DOHH2 (cell line): Measurements from ENCODE around the gene NLRP1.

Experiments used
- H3F3A ChIP-seq: fragments of 200-600 bp; sonication (generic), shearing (Covaris generic); 2 replicates; pipeline ENCODE4 v1.6.0; 2016; ENCODE audit warnings: antibody characterized with exemption, mild to moderate bottlenecking; ENCODE audit not compliant: control insufficient read depth, insufficient read depth
- H3K27ac ChIP-seq: fragments of 200-600 bp; sonication (generic); 2 replicates; pipeline ENCODE4 v1.5.1; 2014; ENCODE audit warnings: low read depth, mild to moderate bottlenecking, low read length, moderate library complexity
- H3K27me3 ChIP-seq: fragments of 200-600 bp; sonication (generic); 2 replicates; pipeline ENCODE4 v1.6.1; 2014; ENCODE audit warnings: mild to moderate bottlenecking, low read length, mixed read lengths; ENCODE audit not compliant: control insufficient read depth
- H3K36me3 ChIP-seq: fragments of 200-600 bp; sonication (generic); 2 replicates; pipeline ENCODE4 v1.6.1; 2014; ENCODE audit warnings: mild to moderate bottlenecking, low read length, moderate library complexity, mixed read lengths; ENCODE audit not compliant: control insufficient read depth
- H3K4me1 ChIP-seq: fragments of 200-600 bp; sonication (generic); 2 replicates; pipeline ENCODE4 v1.6.1; 2014; ENCODE audit warnings: mild to moderate bottlenecking, low read length, mixed read lengths; ENCODE audit not compliant: control insufficient read depth
- H3K4me2 ChIP-seq: fragments of 200-600 bp; sonication (generic); 2 replicates; pipeline ENCODE4 v1.6.0; 2014; ENCODE audit warnings: mild to moderate bottlenecking, low read length, moderate library complexity
- H3K4me3 ChIP-seq: fragments of 200-600 bp; sonication (generic); 2 replicates; pipeline ENCODE4 v1.5.1; 2014; ENCODE audit warnings: mild to moderate bottlenecking, low read length, mixed read lengths
- H3K79me2 ChIP-seq: fragments of 200-600 bp; sonication (generic); 2 replicates; pipeline ENCODE4 v1.6.1; 2014; ENCODE audit warnings: mild to moderate bottlenecking, low read length, mixed read lengths; ENCODE audit not compliant: control insufficient read depth
- H3K9me2 ChIP-seq: fragments of 200-600 bp; sonication (generic); replicated peaks from 2 replicates; pipeline ENCODE4 v1.6.1; 2014; ENCODE audit warnings: mild to moderate bottlenecking, low read length, mixed read lengths; ENCODE audit not compliant: control insufficient read depth
- H3K9me3 ChIP-seq: fragments of 200-600 bp; sonication (generic); 2 replicates; pipeline ENCODE4 v1.6.1; 2014; ENCODE audit warnings: antibody characterized with exemption, low read length, mixed read lengths; ENCODE audit not compliant: control insufficient read depth, insufficient read depth
- H4K20me1 ChIP-seq: fragments of 200-600 bp; sonication (generic); 2 replicates; pipeline ENCODE4 v1.6.0; 2014; ENCODE audit warnings: low read depth, mild to moderate bottlenecking, antibody characterized with exemption, low read length, moderate library complexity; ENCODE audit not compliant: control insufficient read depth, insufficient read depth
- EZH2phosphoT487 ChIP-seq: fragments of 200-600 bp; sonication (generic); IDR thresholded peaks from 2 replicates; pipeline ENCODE4 v1.6.1; 2017; ENCODE audit warnings: borderline replicate concordance, mild to moderate bottlenecking, antibody characterized with exemption, low read length, moderate library complexity, mixed read lengths
- TF ChIP-seq, protein P1 (sequence below): fragments of 200-600 bp; sonication (generic); IDR thresholded peaks from one replicate; pipeline ENCODE4 v1.5.1; 2014; ENCODE audit warnings: antibody characterized with exemption, mild to moderate bottlenecking, low read depth, low read length; ENCODE audit not compliant: poor library complexity, severe bottlenecking

The NLRP1 gene

GRCh38 chr17:5545051-5545987, 39.0 kb downstream of the NLRP1 start:
- Histone ChIP-seq H4K20me1 (no peaks in the 10 kb centered on the region), H3K27me3 (no peaks in the 10 kb centered on the region), H3K9me3 (no peaks in the 10 kb centered on the region), H3K4me2 (no peak overlapping the region), H3F3A (no peaks in the 10 kb centered on the region), H3K4me3 (no peak overlapping the region), H3K79me2 (no peaks in the 10 kb centered on the region), H3K9me2 (no peaks in the 10 kb centered on the region), H3K4me1 (no peaks in the 10 kb centered on the region), H3K36me3 (no peaks in the 10 kb centered on the region), H3K27ac (no peak overlapping the region)
- TF ChIP-seq, protein P1, sequence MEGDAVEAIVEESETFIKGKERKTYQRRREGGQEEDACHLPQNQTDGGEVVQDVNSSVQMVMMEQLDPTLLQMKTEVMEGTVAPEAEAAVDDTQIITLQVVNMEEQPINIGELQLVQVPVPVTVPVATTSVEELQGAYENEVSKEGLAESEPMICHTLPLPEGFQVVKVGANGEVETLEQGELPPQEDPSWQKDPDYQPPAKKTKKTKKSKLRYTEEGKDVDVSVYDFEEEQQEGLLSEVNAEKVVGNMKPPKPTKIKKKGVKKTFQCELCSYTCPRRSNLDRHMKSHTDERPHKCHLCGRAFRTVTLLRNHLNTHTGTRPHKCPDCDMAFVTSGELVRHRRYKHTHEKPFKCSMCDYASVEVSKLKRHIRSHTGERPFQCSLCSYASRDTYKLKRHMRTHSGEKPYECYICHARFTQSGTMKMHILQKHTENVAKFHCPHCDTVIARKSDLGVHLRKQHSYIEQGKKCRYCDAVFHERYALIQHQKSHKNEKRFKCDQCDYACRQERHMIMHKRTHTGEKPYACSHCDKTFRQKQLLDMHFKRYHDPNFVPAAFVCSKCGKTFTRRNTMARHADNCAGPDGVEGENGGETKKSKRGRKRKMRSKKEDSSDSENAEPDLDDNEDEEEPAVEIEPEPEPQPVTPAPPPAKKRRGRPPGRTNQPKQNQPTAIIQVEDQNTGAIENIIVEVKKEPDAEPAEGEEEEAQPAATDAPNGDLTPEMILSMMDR, result no peak
- no peak for TF ChIP-seq EZH2phosphoT487

DNA sequence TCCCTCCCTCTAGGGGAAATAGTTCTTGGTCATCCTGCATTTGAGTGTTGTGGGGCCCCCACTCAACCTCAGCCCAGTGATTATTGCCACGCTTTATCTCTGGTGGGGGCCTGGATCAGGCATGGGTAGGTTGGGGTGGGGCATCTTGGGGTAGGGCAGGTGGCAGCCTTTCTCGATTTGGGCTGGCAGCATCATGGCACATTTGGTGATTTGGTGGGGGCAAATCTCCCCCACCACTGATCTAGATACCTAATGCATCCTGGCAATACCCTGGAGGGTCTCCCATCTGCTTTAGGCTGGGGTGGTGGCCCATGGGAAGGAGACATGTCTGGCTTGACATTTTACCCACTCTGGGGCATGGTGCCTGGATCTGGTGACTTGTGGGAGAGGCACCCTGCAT, 40.2 kb downstream of the NLRP1 start:
- Histone ChIP-seq H3K9me2 (no peaks in the 10 kb centered on the region), H3K9me3 (no peaks in the 10 kb centered on the region)
- TF ChIP-seq, protein P1, result no peak
- TF ChIP-seq EZH2phosphoT487, result no peak

GRCh38 chr17:5541610-5542202, 42.6 kb downstream of the NLRP1 start:
- Histone ChIP-seq H3K9me3 (no peaks in the 10 kb centered on the region), H3K4me1 (no peaks in the 10 kb centered on the region), H4K20me1 (no peaks in the 10 kb centered on the region), H3K27me3 (no peaks in the 10 kb centered on the region), H3K4me3 (no peak overlapping the region), H3K79me2 (no peaks in the 10 kb centered on the region), H3K4me2 (no peak overlapping the region), H3K27ac (no peak overlapping the region), H3K36me3 (no peaks in the 10 kb centered on the region), H3F3A (no peaks in the 10 kb centered on the region), H3K9me2 (no peaks in the 10 kb centered on the region)
- TF ChIP-seq, protein P1, result no peak
- no peak for TF ChIP-seq EZH2phosphoT487

More for the DNA sequence above, 40.2 kb downstream of the NLRP1 start:
- Histone ChIP-seq H3F3A (no peaks in the 10 kb centered on the region), H4K20me1 (no peaks in the 10 kb centered on the region), H3K27ac (no peak overlapping the region), H3K4me3 (no peak overlapping the region), H3K4me1 (no peaks in the 10 kb centered on the region), H3K4me2 (no peak overlapping the region), H3K27me3 (no peaks in the 10 kb centered on the region), H3K36me3 (no peaks in the 10 kb centered on the region), H3K79me2 (no peaks in the 10 kb centered on the region)
